GM23338 (cell line): ENCODE results near the gene ACAD10. TPM values are rescaled to one million over a fixed set of nuclear protein-coding genes. Genes with fewer than 3 reads are reported as not detected.

Source experiments
- ATAC-seq: fragments of 200-7000 bp; cut with Tn5 transposase; 3 replicates; pipeline ENCODE4 v1.9.1; 2020
- DNase-seq: peaks from one replicate; pipeline ENCODE4 v3.0.0-alpha.2; 2015; ENCODE audit warnings: low spot score
- H2AFZ ChIP-seq: fragments of 200-600 bp; sonication (generic); 2 replicates; pipeline ENCODE4 v1.8.0; 2016; ENCODE audit warnings: antibody characterized with exemption, mild to moderate bottlenecking, moderate library complexity
- H3F3A ChIP-seq: fragments of 200-600 bp; sonication (generic); replicated peaks from 2 replicates; pipeline ENCODE4 v1.8.0; 2017; ENCODE audit warnings: antibody characterized with exemption, mixed run types, low read depth
- H3K27ac ChIP-seq: fragments of 200-600 bp; sonication (generic); 2 replicates; pipeline ENCODE4 v1.6.1; 2016; ENCODE audit warnings: low read depth
- H3K27me3 ChIP-seq: fragments of 200-600 bp; sonication (generic); 2 replicates; pipeline ENCODE4 v1.8.0; 2016; ENCODE audit warnings: mild to moderate bottlenecking, mixed run types, moderate library complexity; ENCODE audit not compliant: insufficient read depth
- H3K36me3 ChIP-seq: fragments of 200-600 bp; sonication (generic); 2 replicates; pipeline ENCODE4 v1.8.0; 2016; ENCODE audit warnings: mild to moderate bottlenecking; ENCODE audit not compliant: insufficient read depth
- H3K4me1 ChIP-seq: fragments of 200-600 bp; sonication (generic); 2 replicates; pipeline ENCODE4 v1.8.0; 2016; ENCODE audit warnings: mild to moderate bottlenecking, moderate library complexity; ENCODE audit not compliant: insufficient read depth
- H3K4me2 ChIP-seq: fragments of 200-600 bp; sonication (generic); 2 replicates; pipeline ENCODE4 v1.7.1; 2017; ENCODE audit warnings: mixed run types
- H3K4me3 ChIP-seq: fragments of 200-600 bp; sonication (generic); 2 replicates; pipeline ENCODE4 v1.6.1; 2016; ENCODE audit warnings: mixed run types
- H3K79me2 ChIP-seq: fragments of 200-600 bp; sonication (generic); replicated peaks from 2 replicates; pipeline ENCODE4 v1.8.0; 2017; ENCODE audit warnings: mild to moderate bottlenecking; ENCODE audit not compliant: insufficient read depth
- H3K9me2 ChIP-seq: fragments of 200-600 bp; sonication (generic); 2 replicates; pipeline ENCODE4 v1.8.0; 2017; ENCODE audit not compliant: insufficient read depth
- H4K20me1 ChIP-seq: fragments of 200-600 bp; sonication (generic); replicated peaks from 2 replicates; pipeline ENCODE4 v1.8.0; 2017; ENCODE audit warnings: mild to moderate bottlenecking; ENCODE audit not compliant: insufficient read depth
- H3K27ac Mint-ChIP-seq: 2 replicates; pipeline ENCODE4 v1.8.0; 2020; ENCODE audit warnings: inconsistent platforms, mild to moderate bottlenecking, moderate library complexity, mixed read lengths
- H3K27me3 Mint-ChIP-seq: 3 replicates; pipeline ENCODE4 v1.8.0; 2022; ENCODE audit warnings: low read depth, mild to moderate bottlenecking, moderate library complexity, mixed read lengths, inconsistent platforms; ENCODE audit not compliant: insufficient read depth, poor library complexity
- H3K36me3 Mint-ChIP-seq: 3 replicates; pipeline ENCODE4 v1.8.0; 2021; ENCODE audit warnings: low read depth, mild to moderate bottlenecking, inconsistent platforms, moderate library complexity, mixed read lengths
- H3K4me1 Mint-ChIP-seq: 3 replicates; pipeline ENCODE4 v1.8.0; 2020; ENCODE audit warnings: mild to moderate bottlenecking, inconsistent platforms, mixed read lengths
- H3K4me3 Mint-ChIP-seq: 3 replicates; pipeline ENCODE4 v1.8.0; 2021; ENCODE audit warnings: moderate library complexity, mild to moderate bottlenecking, inconsistent platforms, mixed read lengths
- H3K9me3 Mint-ChIP-seq: 3 replicates; pipeline ENCODE4 v1.8.0; 2020; ENCODE audit warnings: moderate library complexity, mild to moderate bottlenecking, inconsistent platforms, mixed read lengths
- CREB1 ChIP-seq: fragments of 250-450 bp; sonication (Bioruptor Pico); IDR thresholded peaks from 2 replicates; pipeline ENCODE4 v1.5.0; 2020; ENCODE audit warnings: low read depth, mild to moderate bottlenecking, moderate library complexity
- CTCF ChIP-seq, 2 experiments: fragments of 200-600 bp in 1 of 2; sonication (generic) in 1 of 2; conservative IDR thresholded peaks; 2 replicates each; pipeline versions ENCODE4 v1.5.1 to v1.6.1; 2016 to 2017; ENCODE audit warnings: antibody characterized with exemption in 2 of 2, low read depth in 2 of 2, mild to moderate bottlenecking in 2 of 2, moderate library complexity in 1 of 2
- ETS1 ChIP-seq: IDR thresholded peaks from 2 replicates; pipeline ENCODE4 v1.6.1; 2016; ENCODE audit warnings: antibody characterized with exemption
- EZH2phosphoT487 ChIP-seq: fragments of 200-600 bp; sonication (generic); IDR thresholded peaks from one replicate; pipeline ENCODE4 v1.8.1; 2018; ENCODE audit warnings: antibody characterized with exemption; ENCODE audit not compliant: unreplicated experiment
- JUNB ChIP-seq: IDR thresholded peaks from one replicate; pipeline ENCODE4 v1.6.1; 2016; ENCODE audit warnings: antibody characterized with exemption; ENCODE audit not compliant: unreplicated experiment
- NANOG ChIP-seq: IDR thresholded peaks from 2 replicates; pipeline ENCODE4 v1.6.1; 2016; ENCODE audit warnings: antibody characterized with exemption, borderline replicate concordance
- POLR2AphosphoS5 ChIP-seq: IDR thresholded peaks from 2 replicates; pipeline ENCODE4 v1.6.1; 2016; ENCODE audit warnings: antibody characterized with exemption, low read depth
- REST ChIP-seq: IDR thresholded peaks from one replicate; pipeline ENCODE4 v1.6.1; 2018; ENCODE audit warnings: antibody characterized with exemption; ENCODE audit not compliant: unreplicated experiment
- STAT1 ChIP-seq: IDR thresholded peaks from one replicate; pipeline ENCODE4 v1.6.1; 2016; ENCODE audit warnings: antibody characterized with exemption; ENCODE audit not compliant: unreplicated experiment
- ZNF331 ChIP-seq: fragments of 250-450 bp; sonication (Bioruptor Pico); IDR thresholded peaks from 2 replicates; pipeline ENCODE4 v1.5.0; 2020; ENCODE audit warnings: low read depth, mild to moderate bottlenecking, moderate library complexity
- polyA plus RNA-seq: library from polyadenylated mRNA; unstranded; fragments of >200 nt; fragmentation: Nextera tagmentation; extraction: Ambion mirVana; gene quantifications from 2 replicates; pipeline ENCODE4 v1.2.1, GENCODE V29; 2016
- total RNA-seq: library from RNA; depleted of rRNA; stranded (reverse); fragments of >200 nt; shearing (Covaris generic); gene quantifications from 2 replicates; pipeline ENCODE4 v1.2.3, GENCODE V29; 2014

The ACAD10 gene
- total and polyA plus RNA-seq, 2 experiments from 2014 or later, result 16.3 to 23.1 TPM

- Histone ChIP-seq H3F3A (no peaks in the 10 kb centered on the region), H3K4me2 (no peak overlapping the region), H3K4me3 (no peak overlapping the region), H3K4me1 (no peaks in the 10 kb centered on the region), H3K79me2 (no peaks in the 10 kb centered on the region), H4K20me1 (no peaks in the 10 kb centered on the region; the same call in 1 of the 2 replicates), H3K36me3 (no peaks in the 10 kb centered on the region; the same call in 1 of the 2 replicates), H3K27ac (no peak overlapping the region), H3K9me2 (no peaks in the 10 kb centered on the region), H2AFZ (no peak overlapping the region), H3K27me3 (no peaks in the 10 kb centered on the region)
- ATAC-seq (no peak), DNase-seq (no peak)
- H3K27ac Mint-ChIP-seq, result no peak overlapping the region
- no peaks in the 10 kb centered on the region; the same call in 2 of the 3 replicates for H3K4me1 Mint-ChIP-seq
- no peaks in the 10 kb centered on the region for H3K9me3 Mint-ChIP-seq
- peaks cover 1% of the 10 kb centered on the region for H3K27me3 Mint-ChIP-seq
- 0 out of 4 replicates have a peak, but pooled peaks of 1 of the 2 experiments have one; percentile 16 for TF ChIP-seq CTCF (conservative IDR thresholded peaks at IDR 0.05; ENCODE audit: low read depth in 2 of 2)
- TF ChIP-seq CREB1, result no peak
- peaks cover 60% of the 10 kb centered on the region for H3K36me3 Mint-ChIP-seq
- no peak overlapping the region for H3K4me3 Mint-ChIP-seq
Observed at GRCh38 chr12:111784953-111785352, 99.1 kb downstream of the ACAD10 start.

GRCh38 chr12:111785651-111786050 lies 99.8 kb downstream of the ACAD10 start:
- Histone ChIP-seq H4K20me1 (no peaks in the 10 kb centered on the region; the same call in 1 of the 2 replicates), H3K4me2 (no peak overlapping the region), H3K4me3 (no peak overlapping the region), H3K79me2 (no peaks in the 10 kb centered on the region), H3K9me2 (no peaks in the 10 kb centered on the region), H2AFZ (no peak overlapping the region), H3K27ac (no peak overlapping the region), H3K4me1 (no peaks in the 10 kb centered on the region), H3K36me3 (no peaks in the 10 kb centered on the region; the same call in 1 of the 2 replicates), H3K27me3 (no peaks in the 10 kb centered on the region), H3F3A (no peaks in the 10 kb centered on the region)
- no peak for DNase-seq
- peaks cover 59% of the 10 kb centered on the region for H3K36me3 Mint-ChIP-seq
- H3K27me3 Mint-ChIP-seq, result peaks cover 1% of the 10 kb centered on the region
- no peak for ATAC-seq
- no peaks in the 10 kb centered on the region; the same call in 2 of the 3 replicates for H3K4me1 Mint-ChIP-seq
- no peak overlapping the region for H3K4me3 Mint-ChIP-seq
- no peaks in the 10 kb centered on the region for H3K9me3 Mint-ChIP-seq
- H3K27ac Mint-ChIP-seq, result no peak overlapping the region
- no peak for TF ChIP-seq POLR2AphosphoS5
- TF ChIP-seq EZH2phosphoT487, result no peak
- TF ChIP-seq JUNB, result no peak
- no peak for TF ChIP-seq NANOG
- no peak for TF ChIP-seq REST
- no peak for TF ChIP-seq ETS1
- no peak for TF ChIP-seq ZNF331
- TF ChIP-seq STAT1, result no peak
